GM12878 (cell line): Measurements from ENCODE around the gene MDK. TPM values are rescaled to one million over a fixed set of nuclear protein-coding genes. Genes with fewer than 3 reads are reported as not detected.

ENCODE experiments used
- ATAC-seq: fragments of 200-7000 bp; cut with Tn5 transposase; 3 replicates; pipeline ENCODE4 v1.9.1; 2020; ENCODE audit warnings: mild to moderate bottlenecking, moderate library complexity
- BruUV-seq: library from RNA; stranded (reverse); fragments of 400-500 nt; replicated peaks from 2 replicates; lab custom pipeline; 2021; lab: Mats Ljungman, UMichigan
- CTCF ChIA-PET: fragments of 300-600 bp; sonication (Branson Sonifier 250); formaldehyde crosslinking; extraction: SDS; loops from one replicate; lab custom pipeline; 2021; ENCODE audit warnings: inconsistent platforms; lab: Yijun Ruan, JAX
- POLR2A ChIA-PET: fragments of 350-600 bp; formaldehyde crosslinking; extraction: SDS; loops from one replicate; lab custom pipeline; 2021; ENCODE audit warnings: inconsistent platforms; lab: Charles Lee
- RAD21 ChIA-PET: fragments of 300-600 bp; sonication (Branson Sonifier 250); formaldehyde crosslinking; loops from one replicate; lab custom pipeline; 2023; ENCODE audit warnings: antibody characterized with exemption; ENCODE audit not compliant: unreplicated experiment; lab: Charles Lee
- SMC1A ChIA-PET: fragments of 300-600 bp; sonication (Branson Sonifier 250); formaldehyde crosslinking; loops from one replicate; lab custom pipeline; 2023; ENCODE audit not compliant: unreplicated experiment, uncharacterized antibody; lab: Charles Lee
- DNase-seq: peaks from one replicate; pipeline ENCODE4 v3.0.0-alpha.2; 2011; ENCODE audit warnings: low read depth, low spot score
- FAIRE-seq: peaks from 3 replicates; lab custom pipeline; 2011; peaks lifted over from hg19 to GRCh38; lab: Jason Lieb, UNC
- H2AFZ ChIP-seq: 2 replicates; pipeline ENCODE4 v1.6.0; 2011; ENCODE audit warnings: low read depth, low read length, control low read depth; ENCODE audit not compliant: control insufficient read depth
- H3K27ac ChIP-seq: 2 replicates; pipeline ENCODE4 v1.5.1; 2011; ENCODE audit warnings: control low read depth; ENCODE audit not compliant: control insufficient read depth, insufficient read depth
- H3K27me3 ChIP-seq, 2 experiments: replicated peaks in 1 of 2; 2 replicates each; pipeline versions ENCODE4 v1.6.0 to v1.6.1; 2011; ENCODE audit warnings: low read length in 1 of 2; ENCODE audit not compliant: control insufficient read depth in 2 of 2, insufficient read depth in 2 of 2
- H3K36me3 ChIP-seq, 2 experiments: 2 replicates each; pipeline ENCODE4 v1.5.1; 2011; ENCODE audit warnings: low read length in 1 of 2; ENCODE audit not compliant: control insufficient read depth in 2 of 2, insufficient read depth in 2 of 2
- H3K4me1 ChIP-seq: 2 replicates; pipeline ENCODE4 v1.6.1; 2011; ENCODE audit warnings: mild to moderate bottlenecking, low read length, moderate library complexity, mixed read lengths; ENCODE audit not compliant: control insufficient read depth, insufficient read depth
- H3K4me2 ChIP-seq: 2 replicates; pipeline ENCODE4 v1.6.0; 2011; ENCODE audit warnings: control low read depth; ENCODE audit not compliant: control insufficient read depth, insufficient read depth
- H3K4me3 ChIP-seq: fragments of 200-600 bp; sonication (generic); 2 replicates; pipeline ENCODE4 v1.5.1; 2016
- H3K79me2 ChIP-seq: 2 replicates; pipeline ENCODE4 v1.6.0; 2011; ENCODE audit warnings: low read length; ENCODE audit not compliant: control insufficient read depth, insufficient read depth
- H3K9ac ChIP-seq: 2 replicates; pipeline ENCODE4 v1.8.0; 2011; ENCODE audit warnings: low read length, control low read depth, mixed read lengths; ENCODE audit not compliant: control insufficient read depth, insufficient read depth
- H3K9me3 ChIP-seq: replicated peaks from 3 replicates; pipeline ENCODE4 v1.5.1; 2011; ENCODE audit warnings: mild to moderate bottlenecking, low read length; ENCODE audit not compliant: control insufficient read depth, insufficient read depth
- H4K20me1 ChIP-seq: 2 replicates; pipeline ENCODE4 v1.6.0; 2011; ENCODE audit not compliant: control insufficient read depth, insufficient read depth
- CTCF ChIP-seq, 3 experiments: IDR thresholded peaks in 2 of 3; conservative IDR thresholded peaks in 1 of 3; 2 replicates each; pipeline ENCODE4 v1.5.1; 2011; ENCODE audit warnings: low read depth in 3 of 3, low read length in 3 of 3, mild to moderate bottlenecking in 3 of 3, control low read depth in 2 of 3, moderate library complexity in 2 of 3, inconsistent platforms in 1 of 3, mixed read lengths in 1 of 3; ENCODE audit not compliant: control insufficient read depth in 2 of 3, insufficient read depth in 1 of 3; ENCODE audit errors: extremely low read depth in 1 of 3
- PBX3 ChIP-seq: IDR thresholded peaks from 2 replicates; pipeline ENCODE4 v1.6.1; 2011; ENCODE audit warnings: mild to moderate bottlenecking, low read depth, low read length, moderate library complexity; ENCODE audit not compliant: insufficient replicate concordance
- WGBS: methylation state at CpG from one replicate; pipeline ENCODE4 v1.1.6; 2016; ENCODE audit warnings: low lambda C conversion rate; ENCODE audit not compliant: insufficient replicate concordance, insufficient coverage; ENCODE audit errors: missing lambda C conversion rate; 5-methylcytosine and 5-hydroxymethylcytosine counted together
- in situ Hi-C: fragments of 300-500 bp; cut with MboI; formaldehyde crosslinking; loops from 9 replicates; pipeline ENCODE4 v1.14.3; 2018; ENCODE audit warnings: mixed read lengths
- intact Hi-C: fragments of 100-400 bp; cut with micrococcal nuclease; formaldehyde crosslinking; loops from one replicate; pipeline ENCODE4 v1.14.2; 2022; ENCODE audit not compliant: unreplicated experiment
- polyA plus RNA-seq, 11 experiments: library from polyadenylated mRNA; depleted of rRNA in 4 of 11; unstranded in 6 of 11; stranded (reverse) in 5 of 11; fragments of >200 nt; fragmentation: Nextera tagmentation in 4 of 11; fragmentation: Illumina TruSeq in 1 of 11; extraction: Ambion mirVana in 4 of 11; extraction: Trizol in 1 of 11; gene quantifications; 1 replicate in 1 of 11; 2 replicates in 10 of 11; pipeline versions ENCODE4 v1.2.1 to v1.2.3, GENCODE V29; 2011 to 2016; ENCODE audit warnings: inconsistent platforms in 2 of 11, missing spikeins in 2 of 11, low read depth in 1 of 11
- total RNA-seq, 4 experiments: library from RNA; depleted of rRNA in 3 of 4; stranded (reverse); fragments of >200 nt in 3 of 4; fragmentation: Illumina TruSeq in 1 of 4; extraction: Trizol in 1 of 4; gene quantifications; 2 replicates each; pipeline versions ENCODE4 v1.2.1 to v1.2.3, GENCODE V29; 2013 to 2021

MDK gene
- total and polyA plus RNA-seq, 10 of the 15 experiments (the other 5 are each of a cell fraction or from before 2014, with no cell fraction given) = 0.77 to 17.8 (median 9.9) TPM

- 47% methylated on average over 7 of the region's 7 CpGs for WGBS
- DNase-seq (no peak), ATAC-seq (no peak), FAIRE-seq (no peak)
- POLR2A ChIA-PET = interaction anchor here (0.6 kb wide), 2 partner anchors 33 to 95 kb away, joined by 4 to 6 read pairs; no protein-coding TSS in a partner anchor
- Histone ChIP-seq H3K9me3 (no peaks in the 10 kb centered on the region), H3K36me3 (no peaks in the 10 kb centered on the region), H3K27ac (no peak overlapping the region), H3K4me3 (no peak overlapping the region), H3K27me3 (peaks cover 7 to 18% of the 10 kb centered on the region in 2 experiments), H3K9ac (no peak overlapping the region), H3K4me2 (no peak overlapping the region), H2AFZ (no peak overlapping the region), H4K20me1 (no peaks in the 10 kb centered on the region), H3K79me2 (no peaks in the 10 kb centered on the region), H3K4me1 (peaks cover 8% of the 10 kb centered on the region)
- SMC1A ChIA-PET = interaction anchor here (0.6 to 1.2 kb wide), 4 partner anchors 9 to 234 kb away, joined by 3 read pairs; partner anchors contain the start of genes ATG13 and HARBI1
- no TSS peak for BruUV-seq
- CTCF ChIA-PET = interaction anchor here (0.9 to 1.8 kb wide), 12 partner anchors 13 to 235 kb away, joined by 3 to 9 read pairs (median 4); no protein-coding TSS in a partner anchor
- in situ Hi-C loops (no loop called here), intact Hi-C loops (no loop called here)
- TF ChIP-seq PBX3 (no peak), CTCF (IDR thresholded peaks at IDR 0.05 in 2 of 3, conservative IDR thresholded peaks at IDR 0.05 in 1 of 3; ENCODE audit: control insufficient read depth in 2 of 3, extremely low read depth in 1 of 3, insufficient read depth in 1 of 3, low read depth in 3 of 3, low read length in 3 of 3) (0 out of 6 replicates have a peak, but pooled peaks of 1 of the 3 experiments have one; percentile 10)
- RAD21 ChIA-PET = interaction anchor here (0.7 to 0.9 kb wide), 2 partner anchors 23 to 31 kb away, joined by 3 read pairs; no protein-coding TSS in a partner anchor
Measured at GRCh38 chr11:46383404-46383758, 1.9 kb downstream of the MDK start.
